HepG2 (cell line): ENCODE results near the gene YIPF3. TPM values are rescaled to one million over a fixed set of nuclear protein-coding genes. Genes with fewer than 3 reads are reported as not detected.

Source experiments
- BCL3 ChIP-seq: sonication (generic); formaldehyde crosslinking; IDR thresholded peaks from 2 replicates; pipeline ENCODE4 v1.5.1; 2020; ENCODE audit warnings: mild to moderate bottlenecking, missing genetic modification reagents, moderate library complexity
- CBX1 ChIP-seq: IDR thresholded peaks from one replicate; pipeline ENCODE4 v1.6.1; 2016; ENCODE audit warnings: antibody characterized with exemption, low read depth
- DNMT3B ChIP-seq: conservative IDR thresholded peaks from 2 replicates; pipeline ENCODE4 v1.6.1; 2016; ENCODE audit warnings: missing biosample characterization, control low read depth
- FLYWCH1 ChIP-seq: sonication (generic); formaldehyde crosslinking; IDR thresholded peaks from 2 replicates; pipeline ENCODE4 v1.8.1; 2023; ENCODE audit warnings: mild to moderate bottlenecking, missing genetic modification reagents
- KMT2A ChIP-seq: sonication (generic); formaldehyde crosslinking; IDR thresholded peaks from 2 replicates; pipeline ENCODE4 v1.4.0; 2020; ENCODE audit warnings: missing genetic modification reagents
- SAP130 ChIP-seq: IDR thresholded peaks from 2 replicates; pipeline ENCODE4 v1.6.1; 2016; ENCODE audit warnings: low read depth
- SCMH1 ChIP-seq: sonication (generic); formaldehyde crosslinking; IDR thresholded peaks from 2 replicates; pipeline ENCODE4 v1.9.0; 2021; ENCODE audit warnings: missing genetic modification reagents, mild to moderate bottlenecking, borderline replicate concordance
- TEAD3 ChIP-seq: optimal IDR thresholded peaks from 2 replicates; pipeline ENCODE3; 2016; ENCODE audit warnings: borderline replicate concordance
- TFE3 ChIP-seq: IDR thresholded peaks from 2 replicates; pipeline ENCODE4 v1.6.1; 2016
- ZFP36L1 ChIP-seq: sonication (generic); formaldehyde crosslinking; IDR thresholded peaks from 2 replicates; pipeline ENCODE4 v1.8.0; 2022; ENCODE audit warnings: mild to moderate bottlenecking, missing genetic modification reagents, moderate library complexity
- ZHX2 ChIP-seq, 2 experiments: sonication (generic) in 1 of 2; formaldehyde crosslinking in 1 of 2; IDR thresholded peaks; 2 replicates each; pipeline versions ENCODE4 v1.6.1 to v1.9.0; 2014 to 2022; ENCODE audit warnings: antibody characterized with exemption in 1 of 2, borderline replicate concordance in 1 of 2, inconsistent platforms in 1 of 2, low read depth in 1 of 2, missing genetic modification reagents in 1 of 2
- ZNF33B ChIP-seq: sonication (generic); formaldehyde crosslinking; IDR thresholded peaks from 2 replicates; pipeline ENCODE4 v1.5.1; 2020; ENCODE audit warnings: mild to moderate bottlenecking, missing genetic modification reagents
- ZNF460 ChIP-seq: sonication (generic); formaldehyde crosslinking; IDR thresholded peaks from 2 replicates; pipeline ENCODE4 v1.5.1; 2020; ENCODE audit warnings: missing genetic modification reagents, mild to moderate bottlenecking, borderline replicate concordance
- ZNF503 ChIP-seq: sonication (generic); formaldehyde crosslinking; IDR thresholded peaks from 2 replicates; pipeline ENCODE4 v1.4.0; 2020; ENCODE audit warnings: missing genetic modification reagents
- ZNF614 ChIP-seq: IDR thresholded peaks from 2 replicates; pipeline ENCODE4 v1.6.1; 2018; ENCODE audit warnings: missing biosample characterization, missing genetic modification reagents, inconsistent platforms, borderline replicate concordance
- ZNF629 ChIP-seq: sonication (generic); formaldehyde crosslinking; conservative IDR thresholded peaks from 2 replicates; pipeline ENCODE4 v1.5.0; 2020; ENCODE audit warnings: missing genetic modification reagents
- ZNF775 ChIP-seq: sonication (generic); formaldehyde crosslinking; IDR thresholded peaks from 2 replicates; pipeline ENCODE4 v1.4.0; 2020; ENCODE audit warnings: missing genetic modification reagents, mild to moderate bottlenecking, moderate library complexity, borderline replicate concordance
- ZSCAN30 ChIP-seq: sonication (generic); formaldehyde crosslinking; IDR thresholded peaks from 2 replicates; pipeline ENCODE4 v1.5.0; 2020; ENCODE audit warnings: mild to moderate bottlenecking, missing genetic modification reagents
- polyA plus RNA-seq, 8 experiments: library from polyadenylated mRNA; depleted of rRNA in 3 of 8; stranded (reverse) in 7 of 8; unstranded in 1 of 8; fragments of >200 nt; fragmentation: Illumina TruSeq in 4 of 8; extraction: Trizol in 4 of 8; gene quantifications; 2 replicates each; pipeline versions ENCODE4 v1.2.1 to v1.2.3, GENCODE V29; 2011 to 2016; ENCODE audit warnings: low read depth in 4 of 8, missing spikeins in 1 of 8, mixed read lengths in 1 of 8; ENCODE audit not compliant: insufficient read depth in 1 of 8
- total RNA-seq, 5 experiments: library from RNA; depleted of rRNA; stranded (reverse); fragments of >200 nt; fragmentation: Illumina TruSeq; extraction: Trizol; gene quantifications; 2 replicates each; pipeline ENCODE4 v1.2.3, GENCODE V29; 2016; ENCODE audit warnings: low read depth in 1 of 5

The YIPF3 gene
- total and polyA plus RNA-seq, 2 of the 13 experiments (the other 11 are each of a cell fraction or from before 2014, with no cell fraction given): 107 to 206 TPM

- TF ChIP-seq ZNF503 (CRISPR knock-in tag) (peak; percentile 90; the same call in 1 of the 2 replicates), ZSCAN30 (CRISPR knock-in tag) (no peak), ZNF460 (CRISPR knock-in tag) (peak; percentile 88; the same call in 1 of the 2 replicates), SAP130 (CRISPR knock-in tag) (no peak; the same call in none of the 2 replicates), ZFP36L1 (0 out of 2 replicates have a peak, but pooled peaks have one; percentile 32), CBX1 (peak; percentile 83), ZNF614 (CRISPR knock-in tag) (0 out of 2 replicates have a peak, but pooled peaks have one; percentile 85), BCL3 (CRISPR knock-in tag) (peak; percentile 96; the same call in 1 of the 2 replicates), ZNF775 (CRISPR knock-in tag) (0 out of 2 replicates have a peak, but pooled peaks have one; percentile 52), TEAD3 (peak; percentile 80), FLYWCH1 (peak; percentile 58; the same call in 1 of the 2 replicates), TFE3 (CRISPR knock-in tag) (peak; percentile 68; the same call in 1 of the 2 replicates), SCMH1 (CRISPR knock-in tag) (no peak), ZNF629 (CRISPR knock-in tag) (peak; percentile 96), ZHX2 (IDR thresholded peaks at IDR 0.05; ENCODE audit: low read depth) (peak; percentile 65; the same call in 1 of the 2 replicates), ZHX2 (CRISPR knock-in tag; IDR thresholded peaks at IDR 0.05; ENCODE audit: borderline replicate concordance) (0 out of 2 replicates have a peak, but pooled peaks have one; percentile 35), ZNF33B (CRISPR knock-in tag) (peak; percentile 1; the same call in 1 of the 2 replicates), DNMT3B (no peak), KMT2A (CRISPR knock-in tag) (no peak)
Measured at GRCh38 chr6:43490523-43490939, 26.2 kb downstream of the YIPF3 start (continued).
